ENCODE data around the gene DEAF1.

The DEAF1 gene

DNA sequence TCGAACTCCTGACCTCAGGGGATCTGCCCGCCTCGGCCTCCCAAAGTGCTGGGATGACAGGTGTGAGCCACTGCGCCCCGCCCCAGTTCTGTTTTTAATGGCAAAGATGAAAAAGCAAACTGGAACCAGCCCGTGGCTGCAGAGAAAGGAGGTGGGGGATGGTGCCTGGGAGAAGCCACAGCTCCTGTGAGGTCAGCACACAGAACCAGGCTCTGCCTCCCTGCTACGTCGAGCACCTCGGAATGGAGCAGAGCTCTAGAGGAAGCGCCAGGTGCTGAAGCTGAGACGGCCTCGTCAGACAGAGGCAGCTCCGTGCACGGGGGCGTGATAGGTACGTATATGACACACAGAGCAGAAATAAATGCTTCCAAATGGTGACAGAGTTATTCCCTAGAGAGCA is 49.5 kb downstream of the DEAF1 start:
- no peak for DNase-seq (ENCODE audit: low read depth)

DNA sequence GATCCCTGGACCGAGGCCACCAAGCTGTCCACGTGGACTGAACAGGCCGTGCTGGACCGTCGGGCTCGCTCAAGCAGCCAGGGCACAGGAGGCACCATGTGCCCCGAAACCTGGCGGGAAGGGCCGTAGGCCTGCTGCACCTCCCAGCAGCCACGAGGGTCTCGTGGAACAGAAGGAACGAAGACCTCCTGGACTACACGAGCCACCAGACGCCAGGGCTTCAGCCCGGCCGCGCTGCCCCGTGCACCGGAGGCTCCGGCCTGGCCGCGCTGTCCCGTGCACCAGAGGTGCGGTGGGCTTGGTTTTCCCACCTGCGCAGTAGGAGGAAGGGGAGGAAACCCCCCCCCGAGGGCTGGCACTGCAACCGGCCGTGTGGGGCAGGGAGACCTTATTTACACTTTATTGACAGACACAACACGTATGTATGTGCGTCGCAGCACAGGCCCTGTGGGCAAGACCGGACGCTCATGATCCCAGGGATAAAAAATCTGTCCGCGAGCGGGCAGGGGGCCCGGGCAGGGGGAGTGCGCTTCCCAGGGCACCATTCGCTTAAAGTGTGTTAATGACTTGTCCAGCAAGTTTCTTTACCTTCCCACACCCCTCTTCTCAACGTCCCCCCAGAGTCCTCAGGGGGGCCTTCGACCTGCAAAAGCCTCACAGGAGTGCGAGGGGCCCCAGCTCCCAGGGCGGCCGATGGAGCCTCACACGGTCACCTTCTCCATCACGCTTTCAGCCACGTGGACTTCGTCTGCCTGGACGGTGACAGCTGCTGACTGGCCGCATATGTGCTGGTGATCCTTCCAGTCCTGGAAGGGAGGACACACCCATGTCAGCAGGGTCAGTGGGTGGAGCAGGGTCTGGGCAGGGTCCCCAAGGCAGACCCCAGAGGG is 50.9 kb downstream of the DEAF1 start:
- no peak for DNase-seq (ENCODE audit: low read depth)

DNA sequence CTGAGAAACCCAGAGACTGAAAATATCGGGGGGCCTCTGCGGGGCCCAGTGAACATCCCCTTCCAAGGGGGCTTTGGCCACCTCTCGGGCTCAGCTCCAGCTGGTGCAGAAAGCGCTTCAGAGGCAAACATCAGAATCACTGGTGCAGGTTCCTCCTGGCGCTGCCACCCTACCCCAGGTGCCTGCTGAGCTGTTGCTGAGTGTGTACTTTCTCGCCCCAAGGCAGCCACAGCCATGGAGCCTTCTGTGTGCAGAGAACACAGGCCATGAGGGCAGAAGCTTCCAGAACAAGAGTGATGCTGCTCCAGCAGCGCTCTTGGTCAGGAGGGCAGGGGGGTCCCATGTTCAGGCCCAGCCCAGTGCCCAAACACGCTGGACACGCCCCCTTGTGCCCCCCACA is 51.7 kb downstream of the DEAF1 start:
- no peak for DNase-seq (ENCODE audit: low read depth)

DNA sequence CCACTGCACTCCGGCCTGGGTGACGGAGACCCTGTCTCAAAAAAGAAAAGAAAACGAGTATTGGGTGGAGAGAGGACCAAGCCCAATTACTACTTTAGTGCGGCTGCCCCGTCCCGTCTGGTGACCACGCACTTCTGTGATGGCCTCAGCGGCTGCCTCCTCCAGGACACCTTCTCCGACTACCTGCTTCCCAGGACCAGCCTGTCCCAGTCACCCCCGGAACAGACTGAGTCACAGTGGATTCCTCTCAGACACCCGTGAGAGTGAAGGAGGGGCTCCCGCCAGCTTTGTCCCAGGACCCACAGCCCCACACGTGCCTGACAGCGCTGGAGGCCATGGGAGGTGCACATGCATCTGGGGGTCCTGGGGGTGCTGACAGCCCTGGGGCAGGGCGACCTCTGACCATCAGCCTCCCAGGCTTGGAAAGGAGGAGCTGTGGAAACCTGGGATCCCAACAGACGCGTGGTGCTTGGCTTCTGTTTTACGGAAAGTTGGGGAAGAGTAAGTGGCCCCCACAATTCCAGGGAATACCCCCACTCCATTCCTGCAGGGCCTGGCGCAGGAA is 53.1 kb downstream of the DEAF1 start:
- no peak for DNase-seq (ENCODE audit: low read depth)

DNA sequence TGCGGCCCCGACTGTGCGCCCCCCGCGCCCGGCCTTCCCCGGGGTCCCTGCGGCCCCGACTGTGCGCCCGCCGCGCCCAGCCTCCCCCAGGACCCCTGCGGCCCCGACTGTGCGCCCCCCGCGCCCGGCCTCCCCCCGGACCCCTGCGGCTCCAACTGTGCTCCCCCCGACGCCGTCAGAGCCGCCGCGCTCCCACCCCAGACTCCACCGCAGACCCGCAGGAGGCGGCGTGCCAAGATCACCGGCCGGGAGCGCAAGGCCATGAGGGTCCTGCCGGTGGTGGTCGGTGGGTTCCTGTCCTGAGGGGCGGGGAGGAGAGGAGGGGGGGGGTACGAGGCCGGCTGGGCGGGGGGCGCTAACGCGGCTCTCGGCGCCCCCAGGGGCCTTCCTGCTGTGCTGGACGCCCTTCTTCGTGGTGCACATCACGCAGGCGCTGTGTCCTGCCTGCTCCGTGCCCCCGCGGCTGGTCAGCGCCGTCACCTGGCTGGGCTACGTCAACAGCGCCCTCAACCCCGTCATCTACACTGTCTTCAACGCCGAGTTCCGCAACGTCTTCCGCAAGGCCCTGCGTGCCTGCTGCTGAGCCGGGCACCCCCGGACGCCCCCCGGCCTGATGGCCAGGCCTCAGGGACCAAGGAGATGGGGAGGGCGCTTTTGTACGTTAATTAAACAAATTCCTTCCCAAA is 54.9 kb downstream of the DEAF1 start:
- no peak for DNase-seq (ENCODE audit: low read depth)

DNA sequence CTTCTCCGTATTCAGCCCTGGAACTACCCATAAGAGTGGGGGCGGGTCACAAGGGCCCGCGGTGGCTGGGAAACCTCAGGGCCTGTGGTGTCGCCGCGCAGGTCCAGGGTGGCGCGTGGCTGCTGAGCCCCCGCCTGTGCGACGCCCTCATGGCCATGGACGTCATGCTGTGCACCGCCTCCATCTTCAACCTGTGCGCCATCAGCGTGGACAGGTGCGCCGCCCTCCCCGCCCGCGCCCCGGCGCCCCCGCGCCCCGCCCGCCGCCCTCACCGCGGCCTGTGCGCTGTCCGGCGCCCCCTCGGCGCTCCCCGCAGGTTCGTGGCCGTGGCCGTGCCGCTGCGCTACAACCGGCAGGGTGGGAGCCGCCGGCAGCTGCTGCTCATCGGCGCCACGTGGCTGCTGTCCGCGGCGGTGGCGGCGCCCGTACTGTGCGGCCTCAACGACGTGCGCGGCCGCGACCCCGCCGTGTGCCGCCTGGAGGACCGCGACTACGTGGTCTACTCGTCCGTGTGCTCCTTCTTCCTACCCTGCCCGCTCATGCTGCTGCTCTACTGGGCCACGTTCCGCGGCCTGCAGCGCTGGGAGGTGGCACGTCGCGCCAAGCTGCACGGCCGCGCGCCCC is 55.6 kb downstream of the DEAF1 start:
- no peak for DNase-seq (ENCODE audit: low read depth)

DNA sequence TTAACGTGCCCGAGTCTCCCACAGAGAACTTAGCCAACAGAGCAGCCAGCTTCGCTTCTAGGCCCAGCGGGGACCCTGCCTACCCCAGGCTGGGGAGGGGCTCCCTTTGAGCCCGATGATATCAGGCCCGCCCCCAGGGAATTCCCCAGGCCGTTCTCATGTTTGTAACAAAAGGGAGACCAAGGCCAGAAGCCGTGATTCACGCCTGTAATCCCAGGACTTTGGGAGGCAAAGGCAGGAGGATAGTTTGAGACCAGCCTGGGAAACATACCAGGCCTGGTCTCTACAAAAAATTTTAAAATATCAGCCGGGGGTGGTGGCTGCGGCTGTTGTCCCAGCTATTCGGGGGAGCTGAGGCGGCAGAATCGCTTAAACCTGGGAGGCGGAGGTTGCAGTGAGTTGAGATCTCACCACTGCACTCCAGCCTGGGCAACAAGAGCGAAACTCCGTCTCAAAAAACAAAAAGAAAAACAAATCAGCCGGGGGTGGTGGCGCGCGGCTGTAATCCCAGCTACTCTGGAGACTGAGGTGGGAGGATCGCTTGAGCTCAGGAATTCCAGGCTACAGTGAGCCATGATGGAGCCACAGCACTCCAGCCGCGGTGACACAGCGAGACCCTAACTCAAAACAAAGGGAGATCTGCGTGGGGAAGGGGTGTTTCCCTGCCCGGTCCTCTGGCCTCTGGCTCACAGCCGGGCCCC is 56.2 kb downstream of the DEAF1 start:
- no peak for DNase-seq (ENCODE audit: low read depth)

DNA sequence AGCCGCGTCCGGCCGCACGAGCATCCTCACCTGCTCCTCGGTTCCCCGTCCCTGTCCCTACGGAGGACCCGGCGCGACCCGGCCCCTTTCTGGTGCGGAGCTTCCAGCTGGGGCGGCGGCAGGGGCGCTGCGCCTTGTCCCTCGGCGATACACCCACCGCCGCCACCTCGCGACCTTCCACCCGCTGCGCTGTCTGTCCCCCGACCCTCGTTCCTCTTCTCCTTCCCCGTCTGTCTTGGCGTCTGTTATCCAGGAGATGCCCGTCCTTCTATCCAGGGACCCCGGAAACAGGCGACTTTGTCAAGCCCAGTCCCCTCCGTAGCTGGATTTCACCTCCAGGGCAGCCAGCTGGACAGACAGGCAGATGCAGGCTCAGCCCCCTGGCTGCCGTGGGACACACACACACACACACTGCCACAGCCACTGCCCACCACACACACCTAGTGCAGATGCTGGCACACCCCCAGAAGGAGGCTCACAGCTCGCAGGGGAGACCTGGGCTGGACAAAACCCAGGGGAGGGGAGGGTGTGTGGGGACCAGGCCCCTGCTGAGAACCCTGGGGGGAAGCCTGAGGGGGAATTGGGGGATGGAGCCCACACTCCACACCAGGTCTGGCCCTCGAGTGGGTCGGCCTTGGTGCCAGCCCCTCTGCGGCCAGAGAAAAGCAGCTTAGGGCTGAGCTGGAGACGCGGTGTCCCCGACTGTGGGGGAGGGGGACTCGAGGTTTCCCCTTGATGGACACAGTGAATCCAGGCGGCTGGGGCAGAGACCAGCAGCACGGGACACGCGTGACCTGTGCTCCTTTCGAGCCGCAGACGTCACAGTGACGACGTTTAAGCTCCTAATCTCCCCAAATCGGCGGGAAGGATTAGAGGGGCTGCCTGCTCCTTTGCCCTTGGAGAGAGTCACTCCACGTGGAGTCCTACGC is 57.2 kb downstream of the DEAF1 start:
- no peak for DNase-seq (ENCODE audit: low read depth)

DNA sequence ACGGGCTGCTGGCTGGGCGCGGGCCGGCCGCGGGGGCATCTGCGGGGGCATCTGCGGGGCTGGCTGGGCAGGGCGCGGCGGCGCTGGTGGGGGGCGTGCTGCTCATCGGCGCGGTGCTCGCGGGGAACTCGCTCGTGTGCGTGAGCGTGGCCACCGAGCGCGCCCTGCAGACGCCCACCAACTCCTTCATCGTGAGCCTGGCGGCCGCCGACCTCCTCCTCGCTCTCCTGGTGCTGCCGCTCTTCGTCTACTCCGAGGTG is 57.8 kb downstream of the DEAF1 start:
- no peak for DNase-seq (ENCODE audit: low read depth)

DNA sequence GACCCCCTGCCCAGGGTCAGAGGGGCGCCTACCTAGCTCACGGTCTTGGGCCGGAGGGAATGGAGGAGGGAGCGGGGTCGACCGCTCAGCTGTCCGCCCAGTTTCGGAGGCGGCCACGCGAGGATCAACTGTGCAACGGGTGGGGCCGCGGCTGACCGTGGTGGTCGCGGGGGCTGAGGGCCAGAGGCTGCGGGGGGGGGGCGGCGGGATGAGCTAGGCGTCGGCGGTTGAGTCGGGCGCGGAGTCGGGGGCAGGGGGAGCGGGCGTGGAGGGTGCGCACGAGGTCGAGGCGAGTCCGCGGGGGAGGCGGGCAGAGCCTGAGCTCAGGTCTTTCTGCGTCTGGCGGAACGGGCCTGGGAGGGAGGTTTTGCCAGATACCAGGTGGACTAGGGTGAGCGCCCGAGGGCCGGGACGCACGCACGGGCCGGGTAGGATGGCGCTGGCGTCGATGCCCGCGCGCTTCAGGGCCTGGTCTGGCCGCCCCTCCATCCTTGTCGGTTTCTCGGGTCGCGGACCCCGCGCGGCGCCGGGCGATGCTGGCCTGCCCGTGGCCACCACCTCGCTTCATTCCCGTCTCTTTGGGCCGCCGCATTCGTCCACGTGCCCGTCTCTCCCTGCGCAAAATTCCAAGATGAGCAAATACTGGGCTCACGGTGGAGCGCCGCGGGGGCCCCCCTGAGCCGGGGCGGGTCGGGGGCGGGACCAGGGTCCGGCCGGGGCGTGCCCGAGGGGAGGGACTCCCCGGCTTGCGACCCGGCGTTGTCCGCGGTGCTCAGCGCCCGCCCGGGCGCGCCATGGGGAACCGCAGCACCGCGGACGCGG is 58.3 kb downstream of the DEAF1 start, which contains the start of gene DRD4:
Gene DRD4, plus strand, starts transcription at position 759 of the 822 bp plus-strand sequence. Its CDS starts 36 bp downstream, at position 795.
- DNase-seq (ENCODE audit: low read depth), result no peak

DNA sequence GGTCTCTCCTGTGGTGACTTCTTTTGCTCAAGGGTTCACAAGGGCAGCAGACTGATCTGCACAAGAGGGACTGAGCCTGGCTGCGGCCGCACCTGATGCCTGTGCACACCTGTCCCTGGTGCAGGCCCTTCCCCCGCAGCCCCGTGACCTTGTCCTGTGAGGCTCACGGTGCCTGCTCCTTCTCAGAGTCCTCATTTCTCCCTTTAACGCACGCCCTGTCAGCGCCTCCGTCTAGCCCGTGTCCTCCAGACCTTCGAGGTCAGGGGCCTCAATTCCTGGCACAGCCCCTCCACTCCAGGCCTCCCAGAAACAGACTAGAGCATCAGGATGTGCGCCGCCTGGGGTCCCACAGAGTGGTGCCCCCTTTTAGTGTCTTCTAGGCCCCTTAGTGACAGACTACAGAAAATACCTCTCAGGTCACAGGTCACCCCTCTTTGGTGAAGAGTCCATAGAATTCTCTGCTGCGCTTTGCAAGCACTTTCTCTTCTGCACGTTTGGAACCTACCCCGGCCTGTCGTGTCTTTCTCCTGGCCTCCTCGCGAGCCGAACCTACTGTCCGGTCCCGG is 59.0 kb downstream of the DEAF1 start:
- no peak for DNase-seq (ENCODE audit: low read depth)

DNA sequence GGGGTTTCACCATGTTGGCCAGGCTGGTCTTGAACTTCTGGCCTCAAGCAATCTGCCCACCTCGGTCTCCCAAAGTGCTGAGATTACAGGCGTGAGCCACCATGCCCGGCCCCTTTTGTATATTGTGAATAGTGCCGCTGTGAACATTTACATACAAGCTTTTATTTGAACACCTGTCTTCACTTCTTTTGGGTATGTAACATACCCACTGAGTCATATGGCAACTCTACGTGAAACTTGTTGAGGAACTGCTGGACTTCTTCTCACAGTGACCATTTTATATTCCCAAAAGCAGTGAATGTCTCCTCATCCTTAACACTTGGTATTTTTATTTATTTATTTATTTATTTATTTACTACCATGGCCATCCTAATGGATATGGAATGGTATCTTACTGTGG is 64.2 kb downstream of the DEAF1 start:
- DNase-seq (ENCODE audit: low read depth), result no peak

DNA sequence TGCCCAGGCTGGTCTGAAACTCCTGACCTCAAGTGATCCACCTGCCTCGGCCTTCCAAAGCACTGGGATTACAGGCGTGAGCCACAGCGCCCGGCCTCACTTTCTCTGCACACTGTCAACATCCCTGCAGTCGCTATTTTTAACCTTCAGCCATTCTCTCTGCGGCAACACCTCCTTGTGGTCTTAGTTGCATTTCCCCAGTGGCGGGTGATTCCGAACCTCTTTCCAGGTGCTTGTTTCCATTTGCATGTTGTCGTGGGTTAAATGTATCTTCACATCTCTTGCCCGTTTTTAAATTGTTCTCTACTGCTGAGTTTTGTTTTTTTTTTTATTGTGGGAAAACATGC is 65.8 kb downstream of the DEAF1 start:
- DNase-seq (ENCODE audit: low read depth), result no peak

DNA sequence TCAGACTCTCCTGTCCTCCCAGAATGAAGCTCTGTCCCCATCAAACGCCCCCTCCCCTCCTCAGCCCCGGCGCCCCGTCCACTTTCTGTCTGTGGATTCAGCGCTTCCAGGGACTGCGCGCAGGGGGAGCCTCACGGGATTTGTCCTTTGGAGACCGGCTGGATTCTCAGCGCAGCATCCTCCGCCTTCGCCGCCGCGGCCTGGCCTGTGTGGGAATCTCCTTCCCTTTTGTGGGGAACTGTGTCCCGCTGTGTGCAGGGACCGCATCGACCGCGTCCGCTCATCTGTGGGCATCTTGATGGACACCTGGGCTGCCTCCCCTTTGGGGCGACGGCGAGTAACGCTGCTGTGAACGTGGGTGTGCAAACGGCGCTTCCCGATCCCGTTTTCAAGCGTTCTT is 67.0 kb downstream of the DEAF1 start:
- DNase-seq (ENCODE audit: low read depth), result no peak

DNA sequence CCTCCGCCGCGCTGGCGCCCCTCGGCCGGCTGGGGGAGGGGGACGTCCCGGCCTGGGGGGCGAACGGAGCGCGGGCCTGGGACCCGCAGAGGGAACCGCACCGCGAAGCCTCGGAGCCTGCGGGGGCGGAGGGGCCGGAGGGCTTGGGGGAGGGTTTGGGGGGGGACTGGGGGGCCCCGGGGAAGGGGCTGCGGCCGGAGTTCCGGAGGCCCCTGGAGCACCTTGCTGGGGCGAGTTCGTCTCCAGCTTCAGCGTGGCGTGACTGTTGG is 67.8 kb downstream of the DEAF1 start:
- no peak for DNase-seq (ENCODE audit: low read depth)

DNA sequence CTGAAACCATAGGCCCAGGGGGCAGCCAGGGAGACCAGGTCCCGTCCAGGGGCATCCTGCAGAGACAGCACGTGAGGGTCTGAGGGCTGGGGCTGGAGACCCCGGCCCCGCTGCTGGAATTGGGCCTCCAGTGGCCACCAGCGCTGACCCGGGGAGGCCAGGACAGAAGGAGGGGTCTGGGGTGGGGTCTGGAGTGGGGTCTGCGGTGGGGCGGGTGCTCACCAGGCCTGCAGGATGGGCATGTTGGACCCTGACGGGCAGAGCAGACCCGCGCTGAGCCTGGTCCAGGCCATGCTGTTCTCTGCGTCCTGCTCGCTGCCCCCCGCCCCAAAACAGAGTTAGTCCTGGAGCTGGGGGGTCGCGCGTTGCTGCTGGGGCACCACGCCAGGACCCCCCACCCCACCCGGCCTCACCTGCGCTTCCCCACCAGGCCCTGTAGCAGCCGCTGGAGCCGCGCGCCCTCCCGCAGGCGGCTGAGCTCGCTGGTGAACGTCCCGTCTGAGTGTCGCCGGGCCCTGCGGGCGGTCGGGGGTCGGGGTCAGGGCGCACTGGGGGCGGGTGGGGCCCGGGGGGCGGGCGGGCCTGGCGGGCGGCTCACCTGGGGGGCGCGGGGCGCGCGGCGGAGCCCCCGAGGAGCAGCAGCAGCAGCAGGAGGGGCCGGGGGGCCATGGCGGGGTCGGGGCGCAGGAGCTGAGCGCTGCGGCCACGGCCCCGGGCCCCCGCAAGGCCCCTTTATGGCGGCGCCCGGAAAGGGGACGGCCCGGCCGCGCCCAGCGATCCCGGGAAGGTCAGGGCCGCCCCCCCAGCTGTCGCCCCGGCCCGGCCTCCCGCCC is 68.3 kb downstream of the DEAF1 start, which contains the start of gene SCT:
Gene SCT, minus strand, starts transcription at position 707 of the 833 bp plus-strand sequence. Its CDS starts 38 bp downstream, at position 669.
- DNase-seq (ENCODE audit: low read depth), result no peak

DNA sequence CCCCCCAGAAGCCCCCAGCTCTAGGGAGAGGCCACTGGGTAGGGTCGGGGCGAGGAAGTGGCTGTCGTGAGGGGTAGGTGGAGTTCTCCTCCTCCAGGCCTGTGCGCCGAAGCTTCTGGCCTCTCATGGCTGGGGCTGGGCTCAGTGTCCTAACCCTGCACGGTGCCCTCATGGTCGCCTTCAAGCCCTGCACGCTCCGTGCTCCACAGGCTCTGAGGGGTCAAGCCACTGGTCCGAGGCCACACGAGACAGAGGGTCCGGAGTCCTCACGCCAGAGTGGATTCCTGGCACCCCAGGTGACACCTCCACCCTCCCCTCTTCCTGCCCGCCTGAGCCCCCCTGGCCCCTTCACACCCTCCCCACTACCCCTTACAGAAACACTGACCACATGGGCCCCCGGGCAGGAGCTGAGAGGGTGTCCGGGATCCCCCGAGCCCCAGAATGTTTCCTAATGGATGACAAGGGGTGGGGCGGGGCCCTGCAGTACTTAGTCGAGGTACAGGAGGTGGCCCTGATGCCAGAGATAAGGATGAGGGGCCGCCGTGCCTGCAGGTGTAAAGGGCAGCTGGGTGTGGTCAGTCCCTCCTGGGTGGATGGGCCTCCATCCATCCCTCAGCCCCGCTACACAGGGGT is 69.3 kb downstream of the DEAF1 start:
- DNase-seq (ENCODE audit: low read depth), result no peak

DNA sequence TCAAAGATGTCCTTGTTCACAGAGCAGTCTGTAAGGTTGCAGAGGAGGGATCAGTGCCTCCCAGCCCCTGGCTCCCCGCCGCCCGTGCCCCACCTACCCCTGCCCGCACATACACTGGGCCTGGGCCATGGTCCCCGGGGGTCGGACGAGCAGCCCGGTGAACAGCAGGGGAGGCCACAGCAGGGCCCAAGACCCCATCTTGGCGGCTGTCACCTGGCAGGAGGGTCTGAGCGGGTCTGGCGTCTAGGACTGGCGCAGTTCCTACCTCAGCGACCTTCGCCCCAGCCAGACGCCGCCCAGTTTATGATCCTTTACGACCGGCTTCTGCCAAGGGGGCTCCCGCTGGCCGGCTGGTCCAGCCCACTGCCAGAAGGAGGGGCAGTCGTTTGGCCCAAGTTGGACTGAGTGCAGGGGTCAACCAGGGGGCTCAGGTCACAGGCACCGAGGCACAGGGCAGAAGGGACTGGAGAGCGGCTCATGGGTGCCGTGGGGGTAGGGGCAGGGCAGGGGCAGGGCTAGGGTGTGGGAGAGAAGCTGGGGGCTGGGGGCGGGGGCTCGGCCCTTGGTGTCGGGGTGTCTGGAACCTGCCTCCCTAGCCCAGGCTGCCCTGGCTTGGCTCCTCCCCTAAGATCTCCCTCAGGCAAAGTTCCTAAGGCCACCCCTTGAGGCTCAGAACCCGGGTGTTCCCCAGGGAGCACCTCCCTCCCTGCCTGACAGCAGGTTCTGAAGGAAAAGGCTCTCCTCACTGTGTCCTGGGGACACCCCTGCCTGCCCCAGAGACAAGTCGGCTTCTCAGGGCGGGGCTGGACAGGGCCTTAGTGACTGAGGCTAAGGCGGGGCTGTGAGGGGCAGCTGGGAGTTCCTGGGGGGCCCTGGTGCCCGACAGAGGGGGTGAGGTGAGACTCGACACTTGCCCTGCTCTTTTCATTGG is 70.1 kb downstream of the DEAF1 start, which contains the start of gene CDHR5:
Gene CDHR5, minus strand, starts transcription at position 251 of the 931 bp plus-strand sequence. Its CDS starts 53 bp downstream, at position 198.
- no peak for DNase-seq (ENCODE audit: low read depth)
